HG02840 (cell line): Measurements from ENCODE around the gene FAM83E.
"Not testable (repeated sequence)": the region's sequence is repeated elsewhere in the genome, so short reads cannot be mapped to it uniquely, and the experiment has no call there.

Experiments used
- ATAC-seq: cut with Tn5 transposase; IDR thresholded peaks from one replicate; pipeline ENCODE4 v1.9.1; 2021; ENCODE audit warnings: mild to moderate bottlenecking, moderate library complexity, moderate number of reproducible peaks; ENCODE audit not compliant: unreplicated experiment, low FRiP score

Gene FAM83E

GRCh38 chr19:48614436-48615230, at the start of gene FAM83E:
Gene FAM83E (minus strand): TSS chr19:48615076. CDS start chr19:48613372, 1,704 bp downstream.
- no peak for ATAC-seq

- no peak for ATAC-seq
Observed at GRCh38 chr19:48664476-48664875, 49.6 kb upstream of the FAM83E start.

GRCh38 chr19:48663667-48664066, 48.8 kb upstream of the FAM83E start:
- ATAC-seq, result no peak

GRCh38 chr19:48661711-48662090, 46.8 kb upstream of the FAM83E start:
- no peak for ATAC-seq

- peak; percentile 84 for ATAC-seq
Observed at GRCh38 chr19:48660852-48661710, 46.2 kb upstream of the FAM83E start.

GRCh38 chr19:48659768-48660167, 44.9 kb upstream of the FAM83E start:
- no peak for ATAC-seq

GRCh38 chr19:48658483-48658882, 43.6 kb upstream of the FAM83E start:
- ATAC-seq, result no peak

- ATAC-seq, result not testable (repeated sequence)
Observed at GRCh38 chr19:48657828-48658227, 43.0 kb upstream of the FAM83E start.

- ATAC-seq, result no peak
Observed at GRCh38 chr19:48656840-48657474, 42.1 kb upstream of the FAM83E start.

GRCh38 chr19:48654299-48655059, 39.6 kb upstream of the FAM83E start:
- ATAC-seq, result no peak

GRCh38 chr19:48651683-48652048, 36.8 kb upstream of the FAM83E start:
- no peak for ATAC-seq

GRCh38 chr19:48650974-48651682, 36.3 kb upstream of the FAM83E start:
- ATAC-seq, result no peak

- no peak for ATAC-seq
Observed at GRCh38 chr19:48648134-48648533, 33.3 kb upstream of the FAM83E start.

GRCh38 chr19:48646722-48647216, 31.9 kb upstream of the FAM83E start:
- no peak for ATAC-seq

- no peak for ATAC-seq
Observed at GRCh38 chr19:48646001-48646721, 31.3 kb upstream of the FAM83E start, which contains the start of gene CA11. Gene CA11 (minus strand): TSS chr19:48646187. CDS start chr19:48645632, 555 bp downstream.

- no peak for ATAC-seq
Observed at GRCh38 chr19:48645620-48646000, 30.7 kb upstream of the FAM83E start.

GRCh38 chr19:48644839-48645619, 30.2 kb upstream of the FAM83E start:
- ATAC-seq, result no peak

- ATAC-seq, result no peak
Observed at GRCh38 chr19:48644355-48644754, 29.5 kb upstream of the FAM83E start.
